ENCODE measurements around the gene RAB11FIP2.

DNA sequence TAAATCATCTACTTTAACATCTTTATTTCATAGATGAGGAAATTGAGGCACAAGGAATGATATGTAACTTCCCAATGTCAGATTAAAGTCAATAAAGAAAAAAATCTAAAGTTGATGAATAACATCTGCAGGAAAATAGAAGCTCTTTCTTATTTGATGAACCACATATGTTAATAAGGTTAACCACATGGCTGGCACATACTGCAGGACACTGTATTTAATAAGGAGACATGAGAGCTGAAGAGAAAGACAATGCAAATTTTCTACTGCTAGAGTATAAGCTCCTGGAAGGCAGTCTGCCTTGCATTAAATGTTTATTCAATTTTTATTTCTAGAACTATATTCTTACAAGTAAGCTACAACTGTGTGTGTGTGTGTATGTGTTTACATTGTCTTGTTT lies 4.4 kb downstream of the RAB11FIP2 start:
- no peak for TF ChIP-seq HMGXB4 (CRISPR knock-in tag; IDR thresholded peaks at IDR 0.05)
- TF ChIP-seq CTCF (IDR thresholded peaks at IDR 0.05): no peak
- no peak for TF ChIP-seq GRHL2 (CRISPR knock-in tag; IDR thresholded peaks at IDR 0.05; ENCODE audit: insufficient replicate concordance, severe bottlenecking)
- TF ChIP-seq, protein P1, sequence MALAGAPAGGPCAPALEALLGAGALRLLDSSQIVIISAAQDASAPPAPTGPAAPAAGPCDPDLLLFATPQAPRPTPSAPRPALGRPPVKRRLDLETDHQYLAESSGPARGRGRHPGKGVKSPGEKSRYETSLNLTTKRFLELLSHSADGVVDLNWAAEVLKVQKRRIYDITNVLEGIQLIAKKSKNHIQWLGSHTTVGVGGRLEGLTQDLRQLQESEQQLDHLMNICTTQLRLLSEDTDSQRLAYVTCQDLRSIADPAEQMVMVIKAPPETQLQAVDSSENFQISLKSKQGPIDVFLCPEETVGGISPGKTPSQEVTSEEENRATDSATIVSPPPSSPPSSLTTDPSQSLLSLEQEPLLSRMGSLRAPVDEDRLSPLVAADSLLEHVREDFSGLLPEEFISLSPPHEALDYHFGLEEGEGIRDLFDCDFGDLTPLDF (CRISPR knock-in tag; IDR thresholded peaks at IDR 0.05): no peak
- no peak for TF ChIP-seq ZBTB43 (CRISPR knock-in tag; IDR thresholded peaks at IDR 0.05)
- TF ChIP-seq NR1H2 (CRISPR knock-in tag; IDR thresholded peaks at IDR 0.05): no peak
- TF ChIP-seq, protein P2, sequence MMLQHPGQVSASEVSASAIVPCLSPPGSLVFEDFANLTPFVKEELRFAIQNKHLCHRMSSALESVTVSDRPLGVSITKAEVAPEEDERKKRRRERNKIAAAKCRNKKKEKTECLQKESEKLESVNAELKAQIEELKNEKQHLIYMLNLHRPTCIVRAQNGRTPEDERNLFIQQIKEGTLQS (CRISPR knock-in tag; conservative IDR thresholded peaks at IDR 0.05): no peak
- no peak for TF ChIP-seq ZNF121 (CRISPR knock-in tag; IDR thresholded peaks at IDR 0.05)
- no peak for TF ChIP-seq SMAD4 (CRISPR knock-in tag; IDR thresholded peaks at IDR 0.05)
- no peak for TF ChIP-seq TCF7 (CRISPR knock-in tag; IDR thresholded peaks at IDR 0.05; ENCODE audit: low read depth)
- no peak for TF ChIP-seq CREB1 (CRISPR knock-in tag; IDR thresholded peaks at IDR 0.05)
- TF ChIP-seq ESRRA (CRISPR knock-in tag; IDR thresholded peaks at IDR 0.05; ENCODE audit: borderline replicate concordance): no peak
- no peak for TF ChIP-seq USF2 (CRISPR knock-in tag; IDR thresholded peaks at IDR 0.05)

All from WTC11 (cell line).